Measurements from ENCODE around the gene SEPTIN12. TPM values are rescaled to one million over a fixed set of nuclear protein-coding genes. Genes with fewer than 3 reads are reported as not detected.

SEPTIN12 gene
- total RNA-seq, 1 experiment from 2014 or later = not detected

- peak; percentile 67 for ATAC-seq
- peak; percentile 94 for DNase-seq (ENCODE audit: low spot score)
- peak overlapping the region; percentile 97 for H3K27ac Mint-ChIP-seq
- H3K4me3 Mint-ChIP-seq = peak overlapping the region; percentile 93
- TF ChIP-seq CREB1 (CRISPR knock-in tag; IDR thresholded peaks at IDR 0.05) (no peak), SP1 (CRISPR knock-in tag; conservative IDR thresholded peaks at IDR 0.05) (peak; percentile 52), ZNF532 (CRISPR knock-in tag; IDR thresholded peaks at IDR 0.05; ENCODE audit: borderline replicate concordance) (no peak), GTF2I (CRISPR knock-in tag; conservative IDR thresholded peaks at IDR 0.05) (peak; percentile 72; the same call in 1 of the 2 replicates)
- peaks cover 9% of the 10 kb centered on the region for H3K4me1 Mint-ChIP-seq
- peaks cover 6% of the 10 kb centered on the region for H3K36me3 Mint-ChIP-seq
- CTCF ChIA-PET = interaction anchor here (0.7 to 3.1 kb wide), 23 partner anchors 10 to 323 kb away, joined by 3 to 26 read pairs (median 6); partner anchors contain the start of genes CDIP1, MGRN1, PPL and ROGDI
- no peaks in the 10 kb centered on the region for H3K9me3 Mint-ChIP-seq
- H3K27me3 Mint-ChIP-seq (ENCODE audit: low read depth) = peaks cover 4% of the 10 kb centered on the region; the same call in 1 of the 2 replicates
- POLR2A ChIA-PET = interaction anchor here (0.6 to 2.0 kb wide), 11 partner anchors 8 to 223 kb away, joined by 3 to 11 read pairs (median 5); partner anchors contain the start of genes ROGDI and SEC14L5
These were observed 53.2 kb downstream of the SEPTIN12 start for GRCh38 chr16:4734730-4735535.

GRCh38 chr16:4734063-4734729 lies 53.9 kb downstream of the SEPTIN12 start, which contains the start of the genes ANKS3 and DNAAF8:
ANKS3 (minus strand) TSS chr16:4734271; CDS start chr16:4730149, 4,122 bp downstream.
DNAAF8 (plus strand) TSS chr16:4734537; CDS start chr16:4736515, 1,978 bp downstream.
- ATAC-seq (peak; percentile 94), DNase-seq (ENCODE audit: low spot score) (peak; percentile 95)
- Mint-ChIP-seq H3K36me3 (peaks cover 11% of the 10 kb centered on the region), H3K4me1 (peaks cover 9% of the 10 kb centered on the region), H3K27me3 (ENCODE audit: low read depth) (peaks cover 4% of the 10 kb centered on the region; the same call in 1 of the 2 replicates), H3K27ac (peak within 1 kb of the TSS; percentile 97), H3K4me3 (peak within 1 kb of the TSS; percentile 93), H3K9me3 (no peaks in the 10 kb centered on the region)
- ChIA-PET POLR2A (interaction anchor here (0.6 to 2.0 kb wide), 12 partner anchors 9 to 224 kb away, joined by 3 to 11 read pairs (median 5); partner anchors contain the start of genes ROGDI and SEC14L5), CTCF (interaction anchor here (0.5 to 3.1 kb wide), 26 partner anchors 11 to 418 kb away, joined by 3 to 26 read pairs (median 6); partner anchors contain the start of genes CDIP1, GLIS2, MGRN1 and PPL)
- TF ChIP-seq ETV6 (CRISPR knock-in tag; IDR thresholded peaks at IDR 0.05) (peak; percentile 67; the same call in 1 of the 2 replicates), FOXP4 (CRISPR knock-in tag; IDR thresholded peaks at IDR 0.05) (peak; percentile 32), RORB (CRISPR knock-in tag; IDR thresholded peaks at IDR 0.05) (no peak), SOX15 (CRISPR knock-in tag; IDR thresholded peaks at IDR 0.05) (no peak), CREB1 (CRISPR knock-in tag; IDR thresholded peaks at IDR 0.05) (no peak), NR3C1 (CRISPR knock-in tag; conservative IDR thresholded peaks at IDR 0.05; ENCODE audit: low read depth) (no peak), CDX4 (CRISPR knock-in tag; IDR thresholded peaks at IDR 0.05; ENCODE audit: borderline replicate concordance) (no peak), FOXP1 (CRISPR knock-in tag; IDR thresholded peaks at IDR 0.05; ENCODE audit: borderline replicate concordance) (no peak; the same call in 1 of the 2 replicates), TEAD1 (CRISPR knock-in tag; IDR thresholded peaks at IDR 0.05) (peak; percentile 79), NFE2L1 (CRISPR knock-in tag; IDR thresholded peaks at IDR 0.05) (no peak), ZNF532 (CRISPR knock-in tag; IDR thresholded peaks at IDR 0.05; ENCODE audit: borderline replicate concordance) (no peak), PREB (CRISPR knock-in tag; IDR thresholded peaks at IDR 0.05; ENCODE audit: borderline replicate concordance) (no peak), GRHL2 (CRISPR knock-in tag; IDR thresholded peaks at IDR 0.05; ENCODE audit: insufficient replicate concordance, severe bottlenecking) (no peak)
- TF ChIP-seq, protein P1, sequence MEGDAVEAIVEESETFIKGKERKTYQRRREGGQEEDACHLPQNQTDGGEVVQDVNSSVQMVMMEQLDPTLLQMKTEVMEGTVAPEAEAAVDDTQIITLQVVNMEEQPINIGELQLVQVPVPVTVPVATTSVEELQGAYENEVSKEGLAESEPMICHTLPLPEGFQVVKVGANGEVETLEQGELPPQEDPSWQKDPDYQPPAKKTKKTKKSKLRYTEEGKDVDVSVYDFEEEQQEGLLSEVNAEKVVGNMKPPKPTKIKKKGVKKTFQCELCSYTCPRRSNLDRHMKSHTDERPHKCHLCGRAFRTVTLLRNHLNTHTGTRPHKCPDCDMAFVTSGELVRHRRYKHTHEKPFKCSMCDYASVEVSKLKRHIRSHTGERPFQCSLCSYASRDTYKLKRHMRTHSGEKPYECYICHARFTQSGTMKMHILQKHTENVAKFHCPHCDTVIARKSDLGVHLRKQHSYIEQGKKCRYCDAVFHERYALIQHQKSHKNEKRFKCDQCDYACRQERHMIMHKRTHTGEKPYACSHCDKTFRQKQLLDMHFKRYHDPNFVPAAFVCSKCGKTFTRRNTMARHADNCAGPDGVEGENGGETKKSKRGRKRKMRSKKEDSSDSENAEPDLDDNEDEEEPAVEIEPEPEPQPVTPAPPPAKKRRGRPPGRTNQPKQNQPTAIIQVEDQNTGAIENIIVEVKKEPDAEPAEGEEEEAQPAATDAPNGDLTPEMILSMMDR (IDR thresholded peaks at IDR 0.05) = no peak
